NB4 (cell line): ENCODE measurements around the gene FBXO24.
"Not testable (repeated sequence)": the region's sequence is repeated elsewhere in the genome, so short reads cannot be mapped to it uniquely, and the experiment has no call there.

ENCODE experiments used
- DNase-seq: peaks from one replicate; pipeline ENCODE4 v3.0.0; 2010; ENCODE audit warnings: low read depth
- H3K4me3 ChIP-seq: one replicate; pipeline ENCODE4 v1.5.1; 2011; ENCODE audit warnings: mild to moderate bottlenecking, low read depth, low read length, moderate library complexity
- MYC ChIP-seq: IDR thresholded peaks from 2 replicates; pipeline ENCODE4 v1.6.1; 2011; ENCODE audit warnings: low read depth, low read length
- POLR2A ChIP-seq: IDR thresholded peaks from 2 replicates; pipeline ENCODE4 v1.6.1; 2011; ENCODE audit warnings: mild to moderate bottlenecking; ENCODE audit not compliant: insufficient read length; ENCODE audit errors: extremely low read depth
- TF ChIP-seq, protein P1 (sequence below): IDR thresholded peaks from one replicate; pipeline ENCODE4 v1.5.1; 2012; ENCODE audit warnings: low read depth, low read length
- TF ChIP-seq, protein P2 (sequence below): IDR thresholded peaks from 2 replicates; pipeline ENCODE4 v1.6.1; 2011; ENCODE audit warnings: low read depth, low read length

FBXO24 gene, protein sequence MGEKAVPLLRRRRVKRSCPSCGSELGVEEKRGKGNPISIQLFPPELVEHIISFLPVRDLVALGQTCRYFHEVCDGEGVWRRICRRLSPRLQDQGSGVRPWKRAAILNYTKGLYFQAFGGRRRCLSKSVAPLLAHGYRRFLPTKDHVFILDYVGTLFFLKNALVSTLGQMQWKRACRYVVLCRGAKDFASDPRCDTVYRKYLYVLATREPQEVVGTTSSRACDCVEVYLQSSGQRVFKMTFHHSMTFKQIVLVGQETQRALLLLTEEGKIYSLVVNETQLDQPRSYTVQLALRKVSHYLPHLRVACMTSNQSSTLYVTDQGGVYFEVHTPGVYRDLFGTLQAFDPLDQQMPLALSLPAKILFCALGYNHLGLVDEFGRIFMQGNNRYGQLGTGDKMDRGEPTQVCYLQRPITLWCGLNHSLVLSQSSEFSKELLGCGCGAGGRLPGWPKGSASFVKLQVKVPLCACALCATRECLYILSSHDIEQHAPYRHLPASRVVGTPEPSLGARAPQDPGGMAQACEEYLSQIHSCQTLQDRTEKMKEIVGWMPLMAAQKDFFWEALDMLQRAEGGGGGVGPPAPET

DNA sequence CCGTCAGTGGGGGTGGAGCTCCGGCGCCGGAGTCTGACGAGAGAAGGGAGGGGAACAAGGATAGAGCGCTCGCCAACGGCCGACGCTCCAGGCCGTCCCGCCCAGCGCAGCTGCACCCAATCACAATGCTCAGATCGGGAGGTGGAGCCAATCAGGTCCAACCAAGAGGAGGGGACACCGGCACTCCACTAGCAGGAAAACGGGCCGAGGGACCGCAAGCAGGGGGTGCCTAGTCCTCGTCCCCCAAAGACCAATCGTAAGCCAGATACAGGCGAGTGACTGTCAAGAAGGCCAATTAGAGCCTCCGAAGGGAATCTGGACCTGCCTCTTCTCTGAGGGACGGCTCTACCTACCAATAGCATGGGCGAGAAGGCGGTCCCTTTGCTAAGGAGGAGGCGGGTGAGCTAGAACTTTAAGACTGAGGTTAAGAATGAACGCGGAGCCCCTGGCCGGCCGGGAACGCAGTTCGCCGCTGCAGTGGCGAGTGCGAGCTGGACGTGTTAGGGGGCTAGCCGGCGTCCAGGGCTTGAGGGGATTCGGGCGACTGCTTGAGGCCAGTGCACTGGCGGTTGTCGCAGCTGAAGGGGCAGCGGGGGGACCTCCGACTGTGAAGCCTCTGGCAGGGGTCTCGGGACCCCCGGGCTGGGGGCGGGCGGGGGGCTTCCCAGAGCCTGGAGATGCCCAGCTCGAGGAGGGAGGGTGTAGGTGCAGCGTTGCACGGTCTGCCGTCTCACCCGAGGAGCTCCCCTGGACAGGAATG is at the start of gene FBXO24:
TSS of gene FBXO24 (plus strand) at position 63 of the 760 bp plus-strand sequence. CDS start at position 361, 298 bp downstream.
- TF ChIP-seq MYC (peak; percentile 7), POLR2A (peak; percentile 84)
- TF ChIP-seq, protein P1, sequence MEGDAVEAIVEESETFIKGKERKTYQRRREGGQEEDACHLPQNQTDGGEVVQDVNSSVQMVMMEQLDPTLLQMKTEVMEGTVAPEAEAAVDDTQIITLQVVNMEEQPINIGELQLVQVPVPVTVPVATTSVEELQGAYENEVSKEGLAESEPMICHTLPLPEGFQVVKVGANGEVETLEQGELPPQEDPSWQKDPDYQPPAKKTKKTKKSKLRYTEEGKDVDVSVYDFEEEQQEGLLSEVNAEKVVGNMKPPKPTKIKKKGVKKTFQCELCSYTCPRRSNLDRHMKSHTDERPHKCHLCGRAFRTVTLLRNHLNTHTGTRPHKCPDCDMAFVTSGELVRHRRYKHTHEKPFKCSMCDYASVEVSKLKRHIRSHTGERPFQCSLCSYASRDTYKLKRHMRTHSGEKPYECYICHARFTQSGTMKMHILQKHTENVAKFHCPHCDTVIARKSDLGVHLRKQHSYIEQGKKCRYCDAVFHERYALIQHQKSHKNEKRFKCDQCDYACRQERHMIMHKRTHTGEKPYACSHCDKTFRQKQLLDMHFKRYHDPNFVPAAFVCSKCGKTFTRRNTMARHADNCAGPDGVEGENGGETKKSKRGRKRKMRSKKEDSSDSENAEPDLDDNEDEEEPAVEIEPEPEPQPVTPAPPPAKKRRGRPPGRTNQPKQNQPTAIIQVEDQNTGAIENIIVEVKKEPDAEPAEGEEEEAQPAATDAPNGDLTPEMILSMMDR: no peak
- TF ChIP-seq, protein P2, sequence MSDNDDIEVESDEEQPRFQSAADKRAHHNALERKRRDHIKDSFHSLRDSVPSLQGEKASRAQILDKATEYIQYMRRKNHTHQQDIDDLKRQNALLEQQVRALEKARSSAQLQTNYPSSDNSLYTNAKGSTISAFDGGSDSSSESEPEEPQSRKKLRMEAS: peak; percentile 22; the same call in 1 of the 2 replicates
- peak; percentile 100 for DNase-seq
- peak within 1 kb of the TSS; percentile 93 for H3K4me3 ChIP-seq

DNA sequence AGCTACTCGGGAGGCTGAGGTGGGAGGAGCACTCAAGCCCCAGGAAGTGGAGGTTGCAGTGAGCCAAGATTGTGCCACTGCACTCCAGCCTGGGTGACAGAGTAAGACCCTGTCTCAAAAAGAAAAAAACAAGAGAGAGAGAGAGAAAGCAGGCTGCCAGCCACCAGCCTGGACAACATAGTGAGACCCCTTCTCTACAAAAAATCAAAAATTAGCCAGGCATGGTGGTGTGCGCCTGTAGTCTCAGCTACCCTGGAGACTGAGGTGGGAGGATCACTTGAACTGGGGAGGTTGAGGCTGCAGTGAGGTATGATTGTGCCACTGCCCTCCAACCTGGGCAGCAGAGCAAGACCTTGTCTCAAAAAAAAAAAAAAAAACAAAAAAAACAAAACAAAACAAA is 49.4 kb upstream of the FBXO24 start:
- not testable (repeated sequence) for H3K4me3 ChIP-seq, DNase-seq

DNA sequence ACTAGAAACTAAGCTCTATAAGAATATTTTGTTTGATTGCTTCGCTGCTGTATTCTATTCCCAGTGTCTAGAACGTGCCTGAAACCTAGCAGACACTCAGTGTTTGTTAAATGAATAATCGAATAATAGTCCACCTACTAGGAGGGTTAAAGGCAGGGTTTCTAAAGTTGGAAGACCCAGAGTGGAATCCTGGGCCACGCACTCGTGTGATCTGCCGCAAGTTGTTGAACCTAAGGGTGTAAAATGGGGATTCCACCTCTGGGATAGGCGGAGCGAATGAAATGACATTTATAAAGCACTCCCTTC is 47.8 kb upstream of the FBXO24 start:
- H3K4me3 ChIP-seq: peak overlapping the region; percentile 71
- no peak for DNase-seq
- TF ChIP-seq, protein P1: no peak
- TF ChIP-seq MYC: no peak
- TF ChIP-seq, protein P2: no peak
- no peak for TF ChIP-seq POLR2A

DNA sequence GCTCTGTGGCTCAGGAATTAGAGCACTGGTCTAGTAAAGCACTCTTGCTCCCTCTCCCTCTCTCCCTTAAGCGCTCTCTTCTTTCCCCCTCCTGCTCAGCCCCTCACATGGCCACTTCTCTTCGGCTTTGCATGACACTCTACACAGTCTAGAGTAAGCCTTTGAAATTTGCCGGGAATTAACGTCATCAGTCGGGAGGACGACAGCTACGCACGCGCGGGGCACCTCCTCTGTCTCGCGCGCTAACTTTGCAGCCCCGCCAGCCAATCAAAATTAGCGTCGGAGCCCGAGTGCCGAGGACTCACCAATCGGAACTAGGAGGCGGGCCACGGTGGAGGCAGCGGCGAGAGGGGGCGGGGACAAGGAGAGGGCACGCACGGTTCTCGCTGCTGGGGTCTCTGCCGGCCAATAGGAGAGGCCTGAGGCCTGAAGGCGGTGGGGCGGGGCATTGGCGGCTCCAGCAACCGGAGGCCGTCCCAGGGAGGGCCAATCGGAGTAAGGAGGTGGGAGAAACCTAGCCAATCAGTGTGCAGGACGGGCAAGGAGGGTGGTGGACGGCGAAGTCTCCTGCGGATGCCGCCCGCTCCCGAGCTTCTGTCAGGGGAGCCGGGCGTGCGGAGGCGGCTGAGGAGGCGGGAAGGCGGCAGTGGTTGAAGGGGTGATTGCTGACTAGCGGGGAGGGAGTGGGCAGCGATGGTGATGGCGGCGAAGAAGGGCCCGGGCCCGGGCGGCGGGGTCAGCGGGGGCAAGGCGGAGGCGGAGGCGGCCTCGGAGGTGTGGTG is 47.3 kb upstream of the FBXO24 start, which contains the start of gene AGFG2:
TSS of gene AGFG2 (plus strand) at position 550 of the 782 bp plus-strand sequence. CDS start at position 694, 144 bp downstream.
- peak within 1 kb of the TSS; percentile 71 for H3K4me3 ChIP-seq
- TF ChIP-seq MYC (peak; percentile 78), POLR2A (peak; percentile 39)
- TF ChIP-seq, protein P2: peak; percentile 91
- TF ChIP-seq, protein P1: no peak
- peak; percentile 100 for DNase-seq

DNA sequence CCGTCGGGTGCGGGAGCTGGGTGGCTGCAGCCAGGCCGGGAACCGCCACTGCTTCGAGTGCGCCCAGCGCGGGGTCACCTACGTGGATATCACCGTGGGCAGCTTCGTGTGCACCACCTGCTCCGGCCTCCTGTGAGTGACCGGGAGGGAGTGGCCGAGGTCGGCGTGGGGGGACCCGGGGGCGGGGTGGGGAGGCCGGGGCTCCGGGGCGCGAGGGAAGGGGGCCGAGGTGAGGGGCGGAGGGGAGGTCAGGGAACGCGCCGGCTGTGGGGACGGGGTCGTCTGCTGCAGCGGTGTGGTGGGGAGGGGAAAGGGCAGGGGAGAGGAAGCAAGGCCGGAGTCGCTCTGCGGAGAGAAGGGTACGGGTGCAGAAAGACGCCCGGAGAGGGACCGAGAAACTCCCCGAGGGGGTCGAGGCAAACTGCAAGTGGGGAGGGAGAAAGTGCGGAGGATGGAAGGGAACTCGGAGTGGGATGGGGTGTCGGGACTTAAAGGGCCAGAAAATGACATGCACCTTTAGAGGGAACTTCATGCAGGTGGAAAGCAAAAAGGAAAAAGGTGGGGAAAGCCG is 46.6 kb upstream of the FBXO24 start:
- DNase-seq: peak; percentile 43
- TF ChIP-seq, protein P2: no peak
- no peak for TF ChIP-seq POLR2A
- TF ChIP-seq MYC: no peak
- TF ChIP-seq, protein P1: no peak
- peak overlapping the region; percentile 65 for H3K4me3 ChIP-seq
